ENCODE data around the gene TRDN. TPM values are rescaled to one million over a fixed set of nuclear protein-coding genes. Genes with fewer than 3 reads are reported as not detected.

Gene TRDN
- total RNA-seq, 1 donor from 2014 or later = not detected

DNA sequence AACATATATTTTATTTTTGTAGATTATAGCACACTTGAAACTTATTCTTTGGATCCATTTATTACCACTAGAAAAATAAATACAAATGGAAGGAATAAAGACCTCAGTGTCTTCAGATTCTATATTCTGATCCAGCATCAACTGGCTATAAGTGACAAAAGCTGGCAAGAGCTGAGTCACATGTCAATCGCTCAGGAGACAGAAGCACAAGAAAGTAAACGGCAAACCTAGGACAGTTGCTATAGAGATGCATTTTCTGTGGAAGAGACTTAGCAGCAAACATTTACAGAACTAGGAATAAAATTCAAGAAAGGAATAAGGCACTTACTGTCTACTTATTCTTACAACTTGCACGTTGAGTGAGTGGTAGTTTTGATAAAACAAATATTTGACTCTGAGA lies 410.4 kb downstream of the TRDN start:
- TF ChIP-seq, protein P1, sequence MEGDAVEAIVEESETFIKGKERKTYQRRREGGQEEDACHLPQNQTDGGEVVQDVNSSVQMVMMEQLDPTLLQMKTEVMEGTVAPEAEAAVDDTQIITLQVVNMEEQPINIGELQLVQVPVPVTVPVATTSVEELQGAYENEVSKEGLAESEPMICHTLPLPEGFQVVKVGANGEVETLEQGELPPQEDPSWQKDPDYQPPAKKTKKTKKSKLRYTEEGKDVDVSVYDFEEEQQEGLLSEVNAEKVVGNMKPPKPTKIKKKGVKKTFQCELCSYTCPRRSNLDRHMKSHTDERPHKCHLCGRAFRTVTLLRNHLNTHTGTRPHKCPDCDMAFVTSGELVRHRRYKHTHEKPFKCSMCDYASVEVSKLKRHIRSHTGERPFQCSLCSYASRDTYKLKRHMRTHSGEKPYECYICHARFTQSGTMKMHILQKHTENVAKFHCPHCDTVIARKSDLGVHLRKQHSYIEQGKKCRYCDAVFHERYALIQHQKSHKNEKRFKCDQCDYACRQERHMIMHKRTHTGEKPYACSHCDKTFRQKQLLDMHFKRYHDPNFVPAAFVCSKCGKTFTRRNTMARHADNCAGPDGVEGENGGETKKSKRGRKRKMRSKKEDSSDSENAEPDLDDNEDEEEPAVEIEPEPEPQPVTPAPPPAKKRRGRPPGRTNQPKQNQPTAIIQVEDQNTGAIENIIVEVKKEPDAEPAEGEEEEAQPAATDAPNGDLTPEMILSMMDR (IDR thresholded peaks at IDR 0.05; ENCODE audit: insufficient read depth, low read length, poor library complexity, severe bottlenecking) = no peak
- H3K4me3 ChIP-seq (ENCODE audit: low read depth, low read length) = no peak overlapping the region
- H3K27me3 ChIP-seq (ENCODE audit: control insufficient read depth, insufficient read depth, low read length) = no peaks in the 10 kb centered on the region
- no peaks in the 10 kb centered on the region for H3K36me3 ChIP-seq (ENCODE audit: control insufficient read depth, insufficient read depth, low read length)
- DNase-seq (ENCODE audit: low read depth) = no peak

DNA sequence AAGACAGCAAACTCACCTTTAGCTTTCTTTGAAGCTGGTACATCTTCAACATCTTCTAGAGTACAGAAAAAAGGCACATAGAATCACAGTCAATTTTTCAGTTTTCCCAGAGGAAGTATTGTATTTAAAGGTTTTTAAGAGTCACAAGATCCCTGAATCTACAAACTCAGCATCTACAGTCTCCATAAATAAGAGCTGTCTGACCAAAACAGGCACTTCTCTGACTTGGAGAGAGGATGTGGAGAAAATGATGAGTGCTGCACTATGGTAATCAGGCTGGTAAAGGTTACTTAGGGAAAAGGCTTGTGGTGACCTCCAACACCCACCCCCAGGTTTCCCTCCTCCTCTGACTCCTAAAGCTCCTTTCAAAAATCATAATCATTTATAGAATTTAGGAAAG lies 412.7 kb downstream of the TRDN start:
- TF ChIP-seq, protein P1 (IDR thresholded peaks at IDR 0.05; ENCODE audit: insufficient read depth, low read length, poor library complexity, severe bottlenecking) = no peak
- Histone ChIP-seq H3K27me3 (ENCODE audit: control insufficient read depth, insufficient read depth, low read length) (no peaks in the 10 kb centered on the region), H3K36me3 (ENCODE audit: control insufficient read depth, insufficient read depth, low read length) (no peaks in the 10 kb centered on the region), H3K4me3 (ENCODE audit: low read depth, low read length) (no peak overlapping the region)
- no peak for DNase-seq (ENCODE audit: low read depth)

GRCh38 chr6:123223461-123223860 lies 413.3 kb downstream of the TRDN start:
- no peak for DNase-seq (ENCODE audit: low read depth)
- Histone ChIP-seq H3K4me3 (ENCODE audit: low read depth, low read length) (no peak overlapping the region), H3K27me3 (ENCODE audit: control insufficient read depth, insufficient read depth, low read length) (no peaks in the 10 kb centered on the region), H3K36me3 (ENCODE audit: control insufficient read depth, insufficient read depth, low read length) (no peaks in the 10 kb centered on the region)
- TF ChIP-seq, protein P1 (IDR thresholded peaks at IDR 0.05; ENCODE audit: insufficient read depth, low read length, poor library complexity, severe bottlenecking) = no peak

- H3K4me3 ChIP-seq (ENCODE audit: low read depth, low read length) = no peak overlapping the region
- DNase-seq (ENCODE audit: low read depth) = no peak
- TF ChIP-seq, protein P1 (IDR thresholded peaks at IDR 0.05; ENCODE audit: insufficient read depth, low read length, poor library complexity, severe bottlenecking) = no peak
- H3K27me3 ChIP-seq (ENCODE audit: control insufficient read depth, insufficient read depth, low read length) = no peaks in the 10 kb centered on the region
- no peaks in the 10 kb centered on the region for H3K36me3 ChIP-seq (ENCODE audit: control insufficient read depth, insufficient read depth, low read length)
These were observed 421.5 kb downstream of the TRDN start for GRCh38 chr6:123215211-123215610.

- Histone ChIP-seq H3K36me3 (ENCODE audit: control insufficient read depth, insufficient read depth, low read length) (no peaks in the 10 kb centered on the region), H3K27me3 (ENCODE audit: control insufficient read depth, insufficient read depth, low read length) (no peaks in the 10 kb centered on the region), H3K4me3 (ENCODE audit: low read depth, low read length) (no peak overlapping the region)
- no peak for DNase-seq (ENCODE audit: low read depth)
- TF ChIP-seq, protein P1 (IDR thresholded peaks at IDR 0.05; ENCODE audit: insufficient read depth, low read length, poor library complexity, severe bottlenecking) = no peak
These were observed 422.3 kb downstream of the TRDN start for GRCh38 chr6:123214433-123214832.

DNA sequence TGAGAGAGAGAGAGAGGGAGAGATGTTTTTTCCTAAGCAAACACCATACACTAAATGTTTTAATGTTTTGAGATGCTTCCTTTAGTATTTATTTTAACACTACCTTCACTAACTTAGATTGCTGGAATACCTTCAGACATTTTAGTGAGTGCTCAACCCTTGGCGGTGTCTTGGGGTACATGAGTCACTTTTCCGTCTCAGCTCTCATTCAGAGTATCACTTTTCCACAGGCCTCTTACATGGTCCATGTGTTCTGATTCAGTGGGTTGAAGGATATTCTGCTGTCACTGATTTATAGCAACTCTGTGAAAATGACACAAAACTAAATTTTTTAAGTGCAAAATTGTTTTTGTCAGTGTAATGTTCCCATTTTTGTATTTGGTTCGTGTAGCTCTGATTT lies 422.8 kb downstream of the TRDN start:
- Histone ChIP-seq H3K4me3 (ENCODE audit: low read depth, low read length) (no peak overlapping the region), H3K36me3 (ENCODE audit: control insufficient read depth, insufficient read depth, low read length) (no peaks in the 10 kb centered on the region), H3K27me3 (ENCODE audit: control insufficient read depth, insufficient read depth, low read length) (no peaks in the 10 kb centered on the region)
- TF ChIP-seq, protein P1 (IDR thresholded peaks at IDR 0.05; ENCODE audit: insufficient read depth, low read length, poor library complexity, severe bottlenecking) = no peak
- DNase-seq (ENCODE audit: low read depth) = no peak
